Ureter (tissue), 1 donor: Measurements from ENCODE around the gene TMEM119. TPM values are rescaled to one million over a fixed set of nuclear protein-coding genes. Genes with fewer than 3 reads are reported as not detected.

Source experiments
- total RNA-seq: library from RNA; stranded (reverse); gene quantifications from one replicate; pipeline ENCODE4 v1.2.4, GENCODE V29; 2023
- donor health status: DM: yes; HTN: yes; CAD: no.

Gene TMEM119
- total RNA-seq, 1 donor from 2014 or later, result 15.9 TPM

Other genes starting within 250 kb of the TMEM119 start
- 6.4 TPM for gene FICD, start 82.8 kb downstream of the TMEM119 start, total RNA-seq
- gene SART3, start 36.9 kb downstream of the TMEM119 start, total RNA-seq, result 64.9 TPM
- gene ISCU, start 35.5 kb downstream of the TMEM119 start, total RNA-seq, result 131 TPM
- gene SELPLG, start 35.8 kb upstream of the TMEM119 start, total RNA-seq, result 4.3 TPM
- 167 TPM for gene CORO1C, start 133.4 kb upstream of the TMEM119 start, total RNA-seq